HG02852 (cell line): Measurements from ENCODE around the gene CLSTN3.
A peak's percentile ranks its signal among the peaks of the same experiment; 100 is the strongest.

Source experiments
- ATAC-seq: cut with Tn5 transposase; IDR thresholded peaks from one replicate; pipeline ENCODE4 v1.9.1; 2021; ENCODE audit warnings: mild to moderate bottlenecking, moderate library complexity; ENCODE audit not compliant: unreplicated experiment

The CLSTN3 gene

DNA sequence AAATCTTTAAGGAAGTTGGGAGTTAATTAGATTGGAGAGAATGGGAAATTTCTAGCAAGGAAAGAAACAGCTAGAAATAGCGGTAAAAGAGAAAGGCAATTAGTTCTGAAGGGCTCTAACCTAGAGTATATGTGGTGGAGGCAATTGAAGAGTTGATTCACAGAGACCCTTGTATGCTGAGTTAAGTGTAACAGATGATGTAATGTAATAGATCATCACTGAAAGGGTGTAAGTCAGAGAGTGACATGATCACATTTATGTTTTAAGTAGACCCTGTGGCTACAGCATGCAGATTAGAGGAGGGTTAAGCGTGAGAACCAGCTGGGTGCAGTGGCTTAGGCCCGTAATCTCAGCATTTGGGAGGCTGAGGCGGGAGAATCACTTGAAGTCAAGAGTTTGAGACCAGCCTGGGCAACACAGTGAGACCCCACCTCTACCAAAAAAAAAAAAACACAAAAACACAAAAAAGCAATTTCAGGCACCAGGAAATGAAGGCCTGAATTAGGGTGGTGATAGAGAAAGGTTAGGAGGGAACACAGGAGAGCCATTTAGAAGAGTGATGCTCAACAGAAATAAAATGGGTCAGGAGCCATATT lies 4.4 kb upstream of the CLSTN3 start:
- ATAC-seq: no peak

DNA sequence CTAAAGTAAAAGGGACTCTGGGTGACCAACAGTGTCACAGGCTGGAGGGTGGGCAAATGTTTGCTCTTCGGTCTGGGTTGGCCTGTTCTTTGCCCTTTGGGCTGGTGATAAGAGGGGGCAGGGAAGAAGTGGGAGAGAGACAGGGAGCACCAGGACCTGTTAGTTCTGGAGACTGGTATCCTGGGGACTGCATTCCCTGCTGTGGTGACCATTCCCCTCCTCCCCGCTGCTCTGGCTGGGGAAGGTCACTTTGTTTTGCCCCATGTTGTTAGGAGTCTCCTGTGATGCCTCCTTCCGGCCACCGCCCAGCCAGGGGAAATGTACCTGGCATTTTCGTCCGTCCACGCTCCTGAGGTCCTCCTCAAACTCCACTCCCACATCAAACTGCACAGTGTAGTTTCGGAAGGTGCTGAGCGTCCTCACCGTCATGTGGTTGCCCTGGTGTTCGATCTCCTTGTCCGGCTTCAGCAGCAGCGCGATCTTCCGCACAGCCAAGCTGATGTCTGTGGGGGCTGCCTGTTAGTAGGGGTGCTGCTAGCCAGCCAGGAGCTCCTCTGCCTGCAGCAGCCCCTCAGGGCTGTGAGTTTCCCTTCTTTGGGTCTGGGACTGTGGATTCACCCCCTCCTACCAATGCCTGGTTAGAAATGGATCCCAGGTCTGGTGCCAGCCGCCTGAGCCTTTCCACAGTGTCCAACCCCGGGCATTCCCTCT lies 2.1 kb upstream of the CLSTN3 start:
- ATAC-seq: no peak

DNA sequence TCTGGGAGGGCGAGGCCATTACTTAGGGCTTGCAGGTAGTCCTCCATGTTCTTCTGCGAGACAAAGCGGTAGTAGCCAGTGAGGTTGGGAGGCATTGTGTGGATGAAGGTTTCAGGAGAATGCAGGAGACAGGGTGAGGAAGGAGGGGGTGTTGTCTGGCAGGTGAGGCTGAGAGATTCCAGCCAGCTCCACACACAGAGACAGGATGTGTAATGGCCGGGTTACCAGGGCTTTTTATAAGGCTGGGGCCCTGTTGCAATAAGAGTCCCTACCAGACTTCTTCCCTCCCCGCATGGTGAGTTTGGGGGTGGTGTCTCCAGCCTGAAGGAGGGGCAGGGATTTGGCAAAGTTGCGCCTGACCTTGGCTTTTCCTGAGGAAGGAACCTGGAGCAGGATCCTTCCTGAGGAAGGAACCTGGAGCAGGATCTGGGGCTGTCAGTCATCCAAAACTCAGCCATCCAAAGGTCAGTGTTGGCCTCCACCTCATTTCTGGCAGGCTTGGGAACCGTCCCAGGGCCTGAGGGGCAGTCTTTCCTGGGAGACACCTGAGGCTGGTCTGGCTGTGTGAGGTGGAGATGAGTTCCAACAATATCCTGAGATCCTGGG lies 1.4 kb upstream of the CLSTN3 start, which contains the start of gene RBP5:
TSS of gene RBP5 (minus strand) at position 209 of the 606 bp plus-strand sequence. CDS start at position 95, 114 bp downstream.
- no peak for ATAC-seq

GRCh38 chr12:7129287-7129871 lies 792 bp upstream of the CLSTN3 start:
- ATAC-seq: peak; percentile 9

DNA sequence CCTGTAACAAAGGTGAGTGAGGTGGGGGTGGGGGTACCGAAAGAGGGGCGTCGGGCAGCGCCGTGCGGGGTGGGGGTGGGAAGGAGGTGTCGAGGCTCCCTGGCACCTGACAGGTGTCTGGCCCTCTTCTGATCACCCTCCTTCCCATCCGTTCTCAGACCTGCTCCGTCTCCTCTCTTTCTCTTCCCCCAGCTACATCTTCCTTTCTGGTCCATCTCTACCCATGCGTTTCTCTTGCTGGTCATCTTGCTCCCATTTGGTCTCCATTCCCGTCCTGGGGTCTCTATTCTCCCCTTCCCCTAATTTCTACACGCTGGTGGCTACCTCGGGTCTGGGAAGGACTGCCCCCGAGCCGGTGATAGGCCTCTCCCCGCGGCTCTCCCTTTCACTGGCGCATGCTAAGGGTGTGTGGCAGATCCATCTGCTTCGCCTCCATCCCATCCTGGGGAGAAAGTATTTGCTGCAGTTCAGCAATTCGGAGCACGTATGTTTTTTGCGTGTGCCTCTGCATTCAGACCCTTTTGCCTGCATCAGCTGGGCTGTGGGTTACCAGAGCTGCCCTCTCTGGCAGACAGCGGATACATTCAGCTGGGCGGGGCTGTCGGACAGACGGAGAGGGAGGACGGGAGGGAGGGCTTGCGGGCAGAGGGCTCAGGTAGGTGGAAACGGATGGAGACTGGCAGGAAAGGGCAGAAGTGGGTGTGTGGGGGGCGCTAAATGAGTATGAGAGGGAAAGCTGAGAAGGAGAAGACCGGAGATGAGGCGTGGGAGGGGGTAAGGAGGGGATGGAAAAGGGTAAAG lies 730 bp downstream of the CLSTN3 start:
- peak; percentile 17 for ATAC-seq

- no peak for ATAC-seq
Measured at GRCh38 chr12:7131502-7131866, 1.3 kb downstream of the CLSTN3 start.

DNA sequence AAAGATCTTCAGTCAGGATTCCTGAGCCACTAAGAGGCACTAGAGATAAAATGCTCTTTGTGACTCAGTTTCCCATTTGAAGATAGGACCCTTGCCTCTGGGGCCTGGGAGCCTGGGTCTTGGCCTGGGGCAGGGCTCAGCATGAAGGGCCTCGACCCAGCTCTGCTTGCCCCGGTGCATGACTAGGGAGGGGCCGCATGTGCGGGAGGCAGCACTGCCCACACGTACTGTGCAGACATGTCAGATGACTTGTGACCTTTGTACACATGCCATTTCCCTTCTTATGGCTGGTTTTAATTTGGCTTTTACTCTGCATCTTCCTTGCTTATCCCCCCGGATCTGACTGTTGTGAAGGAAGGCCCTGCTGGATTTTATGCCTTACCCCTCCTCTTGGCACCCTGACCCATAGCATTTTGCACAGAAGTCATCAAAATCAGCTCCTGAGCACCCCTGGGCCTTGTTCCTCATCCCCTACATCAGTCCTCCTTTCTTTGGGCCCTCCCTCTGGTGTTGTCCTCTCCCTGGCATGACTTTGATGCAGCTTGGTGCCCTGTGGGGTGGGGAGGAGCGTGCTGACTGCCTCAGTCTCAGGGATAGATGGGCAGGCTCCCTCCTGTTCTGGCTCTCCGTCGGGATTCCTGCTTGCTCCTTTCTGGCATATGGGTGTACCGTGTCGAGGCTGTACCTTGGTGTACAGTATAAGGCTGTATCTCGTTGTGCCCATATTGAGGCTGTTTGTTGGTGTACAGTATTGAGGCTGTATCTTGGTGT lies 4.4 kb downstream of the CLSTN3 start:
- no peak for ATAC-seq

GRCh38 chr12:7136071-7136470 lies 5.9 kb downstream of the CLSTN3 start:
- ATAC-seq: no peak

DNA sequence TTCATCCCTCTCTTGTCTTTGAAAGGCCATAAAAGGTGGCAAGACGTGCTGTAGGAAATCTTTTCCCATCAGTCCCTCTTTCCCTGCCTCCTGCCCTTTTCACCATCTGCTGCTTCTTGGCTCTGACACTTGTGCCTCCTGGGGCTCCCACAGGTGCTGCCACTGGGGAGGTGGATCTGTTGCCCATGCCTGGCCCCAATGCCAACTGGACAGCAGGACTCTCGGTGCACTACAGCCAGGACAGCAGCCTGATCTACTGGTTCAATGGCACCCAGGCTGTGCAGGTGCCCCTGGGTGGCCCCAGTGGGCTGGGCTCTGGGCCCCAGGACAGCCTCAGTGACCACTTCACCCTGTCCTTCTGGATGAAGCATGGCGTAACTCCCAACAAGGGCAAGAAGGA lies 6.5 kb downstream of the CLSTN3 start:
- ATAC-seq: no peak

DNA sequence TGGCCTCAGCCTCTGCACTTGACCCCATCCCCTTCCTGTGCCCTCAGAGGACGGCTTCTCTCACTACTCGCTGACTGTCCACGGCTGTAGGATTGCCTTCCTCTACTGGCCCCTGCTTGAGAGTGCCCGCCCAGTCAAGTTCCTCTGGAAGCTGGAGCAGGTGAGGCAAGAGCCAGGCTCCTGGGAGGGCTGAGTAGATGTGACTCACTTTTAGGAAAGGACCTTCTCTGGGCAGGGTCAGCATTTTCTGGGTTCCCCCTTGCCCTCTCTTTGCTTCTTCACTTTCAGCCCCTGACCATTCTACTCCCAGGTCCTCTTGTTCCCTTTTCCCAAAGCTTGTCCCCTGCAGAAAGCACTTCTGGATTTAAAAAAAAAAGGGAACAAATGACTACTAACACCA lies 7.7 kb downstream of the CLSTN3 start:
- ATAC-seq: no peak

DNA sequence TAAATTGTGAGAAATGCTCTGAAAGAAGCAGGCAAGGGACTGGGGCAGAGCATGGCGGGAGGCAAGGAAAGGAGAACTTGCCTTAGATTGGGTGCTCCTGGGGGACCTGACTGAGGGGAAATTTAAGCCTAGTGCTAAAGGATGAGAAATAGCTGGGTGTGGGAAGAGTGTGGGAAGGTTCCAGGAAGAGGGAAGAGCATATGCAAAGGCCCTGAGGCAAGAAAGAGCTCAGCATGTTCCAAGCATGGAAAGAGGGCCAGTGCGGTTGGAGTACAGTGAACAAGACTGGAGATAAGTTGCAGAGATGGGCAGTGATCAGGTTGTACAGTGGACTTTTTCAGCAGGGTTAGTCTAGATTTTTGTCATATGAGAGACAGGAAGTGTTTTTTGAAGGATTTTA lies 9.0 kb downstream of the CLSTN3 start:
- no peak for ATAC-seq

DNA sequence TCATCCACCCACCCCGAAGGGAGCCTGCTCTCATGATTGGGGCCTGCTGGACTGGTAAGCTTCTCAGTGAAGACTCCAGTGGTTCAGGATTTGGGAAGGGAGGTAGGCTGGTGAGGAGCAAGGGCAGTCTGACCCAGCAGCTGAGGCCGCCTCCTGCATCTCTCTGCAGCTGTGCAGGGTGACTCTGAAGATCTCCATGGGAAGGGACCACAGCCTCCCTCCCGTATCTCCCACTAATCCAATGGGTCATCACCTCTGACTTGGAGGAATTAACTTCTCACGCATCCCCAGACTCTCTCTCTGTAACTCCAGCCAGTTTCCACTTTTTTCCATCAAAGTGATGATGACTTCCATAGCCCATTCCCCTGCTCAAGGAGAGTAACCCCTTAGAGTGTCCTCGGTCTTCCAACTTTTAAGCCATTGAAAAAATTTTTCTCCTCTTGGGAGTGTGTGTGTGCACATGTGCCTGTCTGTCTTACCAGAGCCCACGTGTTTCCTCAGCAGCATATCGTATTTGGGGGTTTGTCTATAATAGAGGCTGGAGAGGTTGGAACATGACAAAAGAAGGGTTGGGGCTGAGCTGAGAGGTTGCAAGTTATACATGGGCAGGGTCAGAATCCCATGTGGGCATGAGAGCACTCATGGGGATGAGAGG lies 11.3 kb downstream of the CLSTN3 start:
- no peak for ATAC-seq

- ATAC-seq: no peak
Measured at GRCh38 chr12:7142056-7142644, 12.0 kb downstream of the CLSTN3 start.

DNA sequence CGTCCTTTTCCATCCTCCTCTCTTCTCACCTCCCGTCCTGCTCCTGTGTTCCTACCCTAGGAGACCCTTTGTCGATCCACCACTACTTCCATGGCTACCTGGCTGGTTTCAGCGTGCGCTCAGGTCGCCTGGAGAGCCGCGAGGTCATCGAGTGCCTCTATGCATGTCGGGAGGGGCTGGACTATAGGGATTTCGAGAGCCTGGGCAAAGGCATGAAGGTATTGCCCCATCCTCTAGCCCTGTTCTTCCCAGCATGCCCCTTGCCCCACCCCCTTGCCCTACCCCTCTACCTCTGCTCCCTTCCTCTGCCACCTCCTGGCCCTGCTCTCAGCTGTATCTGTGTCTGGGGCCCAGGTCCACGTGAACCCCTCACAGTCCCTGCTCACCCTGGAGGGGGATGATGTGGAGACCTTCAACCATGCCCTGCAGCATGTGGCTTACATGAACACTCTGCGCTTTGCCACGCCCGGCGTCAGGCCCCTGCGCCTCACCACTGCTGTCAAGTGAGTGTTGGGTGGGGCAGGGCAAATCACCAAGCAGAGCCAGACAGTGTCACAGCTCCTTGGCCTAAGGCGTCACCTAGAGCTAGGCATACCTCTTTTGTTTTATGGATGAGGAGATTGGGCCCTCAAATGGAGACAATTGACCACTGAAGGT lies 12.8 kb downstream of the CLSTN3 start:
- ATAC-seq: no peak

- no peak for ATAC-seq
Measured at GRCh38 chr12:7143564-7143963, 13.4 kb downstream of the CLSTN3 start.

DNA sequence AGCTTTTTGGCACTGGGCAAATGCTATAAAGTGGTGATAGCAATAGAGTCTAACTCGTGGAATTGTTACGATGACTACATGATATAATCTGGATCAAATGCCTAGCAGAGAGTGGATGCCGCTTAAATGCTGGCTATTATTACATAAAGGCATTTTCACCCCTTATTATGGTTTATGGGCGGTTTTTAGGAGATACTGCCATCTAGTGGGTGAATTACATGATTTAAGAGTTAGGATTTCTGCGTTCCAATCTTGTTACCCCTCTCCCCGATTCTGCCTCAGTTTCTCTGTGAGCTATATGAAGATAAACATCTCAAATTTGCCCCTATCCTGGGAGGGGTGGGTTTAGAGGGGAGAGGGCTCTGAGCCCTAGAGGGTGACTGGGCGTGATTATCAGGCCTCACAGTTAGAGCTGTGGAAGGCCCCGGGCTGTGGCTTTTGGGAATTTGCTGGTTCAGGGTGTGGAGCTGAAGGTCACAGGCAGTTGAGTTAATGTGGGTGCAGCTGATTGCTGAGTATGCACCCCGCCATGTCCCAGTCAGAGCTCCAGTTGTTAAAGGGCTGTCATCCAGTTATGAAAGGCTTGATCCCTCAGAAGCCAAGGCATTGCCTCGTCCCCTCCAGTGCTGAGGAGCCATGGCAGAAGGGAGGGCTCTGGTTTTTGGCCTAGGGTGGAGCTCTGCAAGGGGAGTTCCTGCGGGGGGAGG lies 14.4 kb downstream of the CLSTN3 start:
- ATAC-seq: no peak

DNA sequence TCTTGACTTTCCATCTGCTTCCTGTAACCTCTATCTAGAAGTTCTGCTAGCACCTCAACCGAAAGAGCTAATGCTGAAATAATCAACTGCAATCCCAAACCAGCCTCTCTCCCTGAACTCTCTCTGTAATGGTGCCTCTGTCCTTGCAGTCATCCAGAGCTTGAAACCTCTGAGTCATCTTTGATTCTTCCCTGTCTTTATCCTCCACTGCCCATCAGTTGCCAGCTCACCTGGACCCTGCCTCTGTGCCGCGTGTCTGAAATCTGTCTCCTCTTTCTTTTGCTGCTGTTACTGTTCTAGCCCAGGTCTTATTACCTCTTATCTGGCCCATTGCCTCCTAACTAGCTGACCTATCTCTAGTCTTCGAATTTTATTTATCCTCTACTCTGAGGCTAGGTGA lies 15.5 kb downstream of the CLSTN3 start:
- ATAC-seq: no peak

- ATAC-seq: no peak
Measured at GRCh38 chr12:7146228-7146627, 16.1 kb downstream of the CLSTN3 start.
